ENCODE measurements around the gene OR52I2.

The OR52I2 gene

GRCh38 chr11:4610258-4610935 is 28.9 kb downstream of the OR52I2 start:
- DNase-seq = no peak

- DNase-seq = no peak
Observed at GRCh38 chr11:4611986-4612385, 30.4 kb downstream of the OR52I2 start.

DNA sequence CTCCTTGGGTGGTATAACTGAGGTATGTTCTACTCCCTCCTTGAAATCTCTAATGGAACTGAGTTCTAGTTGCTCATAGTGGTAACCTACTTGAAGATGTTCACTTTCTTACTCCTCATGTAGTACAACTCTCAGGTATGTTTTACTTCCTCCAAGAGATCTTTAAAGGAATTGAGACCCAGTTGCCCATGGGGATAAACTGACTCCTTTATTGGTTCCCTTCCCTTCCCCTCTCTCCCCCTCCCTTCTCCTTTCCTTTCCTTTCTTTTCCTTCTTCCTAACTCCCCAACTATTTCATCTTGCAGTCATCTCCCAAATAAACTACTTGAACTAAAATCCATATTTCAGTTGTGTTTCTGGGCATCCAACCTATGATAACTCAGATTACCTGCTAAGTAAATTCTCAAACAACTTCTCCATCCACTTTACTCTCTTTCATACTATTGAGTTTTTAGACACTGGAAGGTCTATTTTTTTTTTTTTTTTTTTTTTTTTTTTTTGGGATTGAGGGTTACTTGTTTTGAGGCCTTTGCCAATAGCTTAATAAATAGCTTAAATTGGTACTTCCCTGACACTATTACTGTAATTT is 34.4 kb downstream of the OR52I2 start:
- DNase-seq = no peak

- no peak for DNase-seq
Observed at GRCh38 chr11:4619514-4619913, 38.0 kb downstream of the OR52I2 start.

- no peak for DNase-seq
Observed at GRCh38 chr11:4626207-4627099, 44.9 kb downstream of the OR52I2 start.

GRCh38 chr11:4636136-4636535 is 54.6 kb downstream of the OR52I2 start:
- no peak for DNase-seq

DNA sequence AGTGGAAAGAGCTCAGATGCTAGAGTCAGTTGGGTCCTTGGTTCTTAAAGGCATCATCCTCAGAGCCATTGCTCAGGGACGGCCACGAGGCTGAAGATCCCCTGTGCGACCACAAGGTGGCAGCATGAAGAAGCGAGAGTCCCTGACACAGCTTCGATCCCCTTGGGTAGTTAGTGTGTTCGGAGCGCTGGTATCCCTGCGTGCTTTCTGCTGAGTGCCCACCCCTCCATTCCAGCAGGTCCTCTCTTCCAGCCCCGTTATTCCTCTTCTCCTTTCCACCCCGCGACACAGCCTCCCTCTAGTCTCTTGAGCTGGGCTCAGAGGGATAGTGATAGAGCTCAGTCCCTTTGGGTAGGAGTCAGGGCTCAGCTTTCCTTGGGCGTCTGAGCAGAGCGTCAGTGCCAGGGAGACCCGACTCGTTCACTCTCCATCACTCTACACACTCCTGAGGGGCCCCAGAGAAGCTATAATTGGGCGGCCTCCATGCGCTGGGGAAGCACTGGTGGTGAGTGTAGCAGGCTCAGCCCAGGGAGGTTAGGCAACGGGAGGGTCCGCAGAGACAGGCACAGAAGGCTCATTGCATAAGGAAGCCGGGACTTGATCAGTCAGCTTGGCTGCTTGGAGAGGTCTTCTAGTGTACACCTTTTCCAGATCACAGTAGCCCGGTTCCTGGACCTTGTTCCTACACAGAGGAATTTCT is 55.6 kb downstream of the OR52I2 start, which contains the start of gene OR51D1:
Gene OR51D1 (plus strand): TSS at position 516 of the 700 bp plus-strand sequence. CDS start 2,314 bp downstream, outside the sequence.
- peak; percentile 47 for DNase-seq

DNA sequence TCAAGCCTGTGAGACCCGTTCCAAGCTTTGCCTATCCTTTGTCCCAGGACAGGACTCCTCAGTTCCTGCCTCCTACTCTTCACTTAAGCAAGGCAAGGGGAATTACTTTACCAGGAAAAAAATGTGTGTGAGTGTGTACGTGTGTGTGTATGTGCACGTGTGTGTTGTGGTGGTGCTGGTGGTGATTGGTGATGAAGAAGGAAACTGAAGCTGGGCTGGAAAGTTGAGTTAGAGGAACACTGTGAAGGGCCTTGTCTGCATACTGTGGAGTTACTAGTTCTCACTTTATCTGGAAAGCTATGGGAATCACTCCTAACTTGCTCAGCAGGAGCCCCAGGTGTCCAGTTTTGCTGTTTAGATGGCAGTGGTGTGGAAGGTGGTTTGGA is 56.1 kb downstream of the OR52I2 start:
- DNase-seq = no peak

GRCh38 chr11:4639931-4640330 is 58.4 kb downstream of the OR52I2 start:
- DNase-seq = no peak

DNA sequence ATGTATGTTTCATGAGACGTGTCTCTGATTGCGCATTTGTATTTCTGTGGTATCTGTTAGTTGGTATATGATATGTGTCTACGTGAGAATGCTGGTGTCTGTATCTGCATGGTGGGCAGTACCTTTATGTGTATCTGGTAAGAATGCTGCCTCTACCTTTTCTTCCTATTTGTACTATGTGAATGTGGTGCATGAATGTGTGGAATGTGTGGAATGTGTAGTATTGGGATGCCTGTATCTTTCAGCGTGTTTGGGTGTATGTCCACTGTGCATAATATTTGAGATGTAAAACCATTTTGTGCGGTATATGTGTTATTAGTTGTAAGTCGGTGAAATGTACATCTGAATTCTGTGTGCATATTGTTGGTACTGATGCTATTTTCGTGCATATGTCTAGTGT is 60.0 kb downstream of the OR52I2 start:
- DNase-seq = no peak

- DNase-seq = no peak
Observed at GRCh38 chr11:4642043-4642442, 60.5 kb downstream of the OR52I2 start.

Measured in central memory CD4-positive, alpha-beta T cell (primary cell).